Aorta (tissue), 5 donors: ENCODE data around the gene NUP50. TPM values are rescaled to one million over a fixed set of nuclear protein-coding genes. Genes with fewer than 3 reads are reported as not detected.

Source experiments
- ATAC-seq: fragments of 200-7000 bp; cut with Tn5 transposase; one replicate; pipeline ENCODE4 v1.9.1; 2022; ENCODE audit warnings: moderate library complexity; ENCODE audit not compliant: low FRiP score
- DNase-seq, 2 donors: peaks; one replicate each; pipeline ENCODE4 v3.0.0-alpha.2; 2020
- H3K27ac ChIP-seq, 2 donors: one replicate each; pipeline ENCODE4 v1.5.1; 2013; ENCODE audit warnings: low read length in 2 of 2, mild to moderate bottlenecking in 2 of 2, moderate library complexity in 2 of 2, control low read depth in 1 of 2, inconsistent platforms in 1 of 2, low read depth in 1 of 2
- H3K27me3 ChIP-seq, 2 donors: one replicate each; pipeline ENCODE4 v1.6.1; 2013; ENCODE audit warnings: control low read depth in 1 of 2, low read length in 1 of 2, mild to moderate bottlenecking in 1 of 2, moderate library complexity in 1 of 2; ENCODE audit not compliant: insufficient read depth in 2 of 2, control insufficient read depth in 1 of 2
- H3K36me3 ChIP-seq, 2 donors: one replicate each; pipeline ENCODE4 v1.6.1; 2013; ENCODE audit warnings: control low read depth in 1 of 2, low read length in 1 of 2, mild to moderate bottlenecking in 1 of 2; ENCODE audit not compliant: insufficient read depth in 2 of 2, control insufficient read depth in 1 of 2
- H3K4me1 ChIP-seq, 2 donors: one replicate each; pipeline ENCODE4 v1.6.1; 2013; ENCODE audit warnings: low read length in 2 of 2, control low read depth in 1 of 2, mild to moderate bottlenecking in 1 of 2, moderate library complexity in 1 of 2; ENCODE audit not compliant: insufficient read depth in 2 of 2, control insufficient read depth in 1 of 2
- H3K4me3 ChIP-seq, 2 donors: one replicate each; pipeline ENCODE4 v1.5.1; 2013; ENCODE audit warnings: low read length in 2 of 2, control low read depth in 1 of 2, mild to moderate bottlenecking in 1 of 2
- H3K9me3 ChIP-seq: one replicate; pipeline ENCODE4 v1.6.1; 2013; ENCODE audit warnings: mild to moderate bottlenecking, low read length; ENCODE audit not compliant: control insufficient read depth
- WGBS, 2 donors: extraction: QIAGEN DNeasy Blood & Tissue Kit; methylation state at CpG; one replicate each; pipeline ENCODE4 v1.1.7; 2013; 5-methylcytosine and 5-hydroxymethylcytosine counted together
- intact Hi-C, 2 donors: fragments of 100-400 bp; cut with DNase I; formaldehyde crosslinking; loops; one replicate each; pipeline versions ENCODE4 v1.14.2 to v1.15.0; 2022
- polyA plus RNA-seq, 2 donors: library from polyadenylated mRNA; stranded (reverse); fragments of 200-250 nt; gene quantifications; one replicate each; pipeline ENCODE4 v1.2.3, GENCODE V29; 2013
- total RNA-seq, 2 donors: library from RNA; stranded (reverse); fragmentation: NEBNext Ultra II Directional; extraction: Animal tissue kit (Norgen Biotek cat#: 25700); gene quantifications; one replicate each; pipeline ENCODE4 v1.2.1, GENCODE V29; 2021
- donor health status: healthy with polysubstance abuse.
- donor health status: Bipolar disorder and iron deficiency.
- donor health status: DM: no; HTN: no; CAD: no.
- donor health status: DM: no; HTN: no; CAD: no.
- donor health status: DM: yes; HTN: yes; CAD: no.

Gene NUP50
- total and polyA plus RNA-seq, 4 donors: 5.6 to 49.7 (median 19.6) TPM

- H3K27me3 ChIP-seq: no peaks in the 10 kb centered on the region
- peak overlapping the region; percentile 49 to 64 for H3K27ac ChIP-seq
- intact Hi-C loops: no loop called here
- peak overlapping the region; percentile 22 to 30 for H3K4me3 ChIP-seq
- H3K36me3 ChIP-seq: no peaks in the 10 kb centered on the region
- peak; percentile 87 to 88 for DNase-seq
- 34 to 48% methylated on average over 22 of the region's 22 CpGs for WGBS, 2 donors
- H3K4me1 ChIP-seq: no peaks in the 10 kb centered on the region
- peak; percentile 77 for ATAC-seq
- no peaks in the 10 kb centered on the region for H3K9me3 ChIP-seq
Observed at GRCh38 chr22:45212992-45213751, 49.4 kb downstream of the NUP50 start.

- WGBS, 2 donors: 39 to 41% methylated on average over 22 of the region's 22 CpGs
- intact Hi-C loops: no loop called here
- H3K4me3 ChIP-seq: no peak overlapping the region
Observed at GRCh38 chr22:45216133-45217003, 52.6 kb downstream of the NUP50 start.

GRCh38 chr22:45217345-45217744, 53.6 kb downstream of the NUP50 start:
- Histone ChIP-seq H3K27me3 (no peaks in the 10 kb centered on the region), H3K4me3 (no peak overlapping the region), H3K27ac (no peak overlapping the region), H3K36me3 (no peaks in the 10 kb centered on the region), H3K4me1 (no peaks in the 10 kb centered on the region), H3K9me3 (no peaks in the 10 kb centered on the region)
- intact Hi-C loops: no loop called here
- WGBS, 2 donors: 95 to 97% methylated on average over 5 to 6 of the region's 6 CpGs
- DNase-seq: no peak
- ATAC-seq: no peak

More at GRCh38 chr22:45216133-45217003, 52.6 kb downstream of the NUP50 start:
- H3K27me3 ChIP-seq: no peaks in the 10 kb centered on the region
- ATAC-seq (no peak), DNase-seq (peak; percentile 32 to 54)
- H3K9me3 ChIP-seq: no peaks in the 10 kb centered on the region
- H3K27ac ChIP-seq: no peak overlapping the region
- H3K4me1 ChIP-seq: no peaks in the 10 kb centered on the region
- H3K36me3 ChIP-seq: no peaks in the 10 kb centered on the region

- Histone ChIP-seq H3K9me3 (no peaks in the 10 kb centered on the region), H3K27me3 (no peaks in the 10 kb centered on the region), H3K4me1 (no peaks in the 10 kb centered on the region), H3K27ac (no peak overlapping the region), H3K4me3 (no peak overlapping the region), H3K36me3 (no peaks in the 10 kb centered on the region)
- intact Hi-C loops: no loop called here
- DNase-seq (peak in 1 of 2 donors; percentile 21), ATAC-seq (no peak)
- WGBS, 2 donors: 95% methylated on average over 14 of the region's 14 CpGs
Observed at GRCh38 chr22:45217806-45218205, 54.1 kb downstream of the NUP50 start.

GRCh38 chr22:45218976-45219375, 55.3 kb downstream of the NUP50 start:
- no peaks in the 10 kb centered on the region for H3K36me3 ChIP-seq
- no peaks in the 10 kb centered on the region for H3K4me1 ChIP-seq
- no peak overlapping the region for H3K4me3 ChIP-seq
- ATAC-seq (no peak), DNase-seq (no peak)
- H3K9me3 ChIP-seq: no peaks in the 10 kb centered on the region
- no peaks in the 10 kb centered on the region for H3K27me3 ChIP-seq
- intact Hi-C loops: no loop called here
- no peak overlapping the region for H3K27ac ChIP-seq
- WGBS, 2 donors: 87 to 91% methylated on average over 9 of the region's 9 CpGs

- no peaks in the 10 kb centered on the region for H3K9me3 ChIP-seq
- intact Hi-C loops: no loop called here
- no peaks in the 10 kb centered on the region for H3K27me3 ChIP-seq
Observed at GRCh38 chr22:45221201-45221600, 57.5 kb downstream of the NUP50 start.

GRCh38 chr22:45223304-45224117, 59.8 kb downstream of the NUP50 start:
- Histone ChIP-seq H3K27me3 (no peaks in the 10 kb centered on the region), H3K9me3 (no peaks in the 10 kb centered on the region), H3K4me3 (no peak overlapping the region), H3K36me3 (no peaks in the 10 kb centered on the region), H3K27ac (no peak overlapping the region), H3K4me1 (no peaks in the 10 kb centered on the region)
- DNase-seq (peak in 1 of 2 donors; percentile 42), ATAC-seq (no peak)
- WGBS, 2 donors: 55 to 58% methylated on average over 5 of the region's 5 CpGs
- intact Hi-C loops: no loop called here

More at GRCh38 chr22:45221201-45221600, 57.5 kb downstream of the NUP50 start:
- DNase-seq (no peak), ATAC-seq (no peak)
- WGBS, 2 donors: 59 to 74% methylated on average over 5 of the region's 5 CpGs
- Histone ChIP-seq H3K4me1 (no peaks in the 10 kb centered on the region), H3K4me3 (no peak overlapping the region), H3K27ac (no peak overlapping the region), H3K36me3 (no peaks in the 10 kb centered on the region)

GRCh38 chr22:45224331-45224730, 60.6 kb downstream of the NUP50 start:
- ATAC-seq (no peak), DNase-seq (no peak)
- H3K4me3 ChIP-seq: no peak overlapping the region
- H3K36me3 ChIP-seq: no peaks in the 10 kb centered on the region
- H3K27me3 ChIP-seq: no peaks in the 10 kb centered on the region
- no peak overlapping the region for H3K27ac ChIP-seq
- no peaks in the 10 kb centered on the region for H3K4me1 ChIP-seq
- H3K9me3 ChIP-seq: no peaks in the 10 kb centered on the region
- intact Hi-C loops: no loop called here
- WGBS, 2 donors: 79 to 81% methylated on average over 11 of the region's 11 CpGs
